HepG2 (cell line): ENCODE results near the gene PSD4. TPM values are rescaled to one million over a fixed set of nuclear protein-coding genes. Genes with fewer than 3 reads are reported as not detected.

Experiments used
- HNRNPLL ChIP-seq: fragments of 200-400 bp; formaldehyde crosslinking; IDR thresholded peaks from 2 replicates; pipeline ENCODE4 v1.6.1; 2017; ENCODE audit warnings: mild to moderate bottlenecking, low read depth, low read length; ENCODE audit not compliant: poor library complexity, severe bottlenecking
- NFYC ChIP-seq: IDR thresholded peaks from 2 replicates; pipeline ENCODE4 v1.6.1; 2016; ENCODE audit warnings: missing genetic modification reagents, missing compliant biosample characterization
- PPARG ChIP-seq: conservative IDR thresholded peaks from 2 replicates; pipeline ENCODE4 v1.6.1; 2016; ENCODE audit warnings: missing biosample characterization, missing genetic modification reagents
- PREB ChIP-seq: sonication (generic); formaldehyde crosslinking; IDR thresholded peaks from 2 replicates; pipeline ENCODE4 v1.4.0; 2020; ENCODE audit warnings: missing genetic modification reagents
- REL ChIP-seq: sonication (generic); formaldehyde crosslinking; conservative IDR thresholded peaks from 2 replicates; pipeline ENCODE4 v1.8.0; 2022; ENCODE audit warnings: mild to moderate bottlenecking, missing genetic modification reagents, moderate library complexity
- SRF ChIP-seq: IDR thresholded peaks from 2 replicates; pipeline ENCODE4 v1.6.1; 2011; ENCODE audit warnings: mild to moderate bottlenecking, low read depth, low read length, moderate library complexity
- TAF15 ChIP-seq: fragments of 200-400 bp; formaldehyde crosslinking; IDR thresholded peaks from one replicate; pipeline ENCODE4 v1.6.1; 2018; ENCODE audit warnings: mild to moderate bottlenecking, low read depth, low read length; ENCODE audit not compliant: poor library complexity, severe bottlenecking
- ZFP41 ChIP-seq: sonication (generic); formaldehyde crosslinking; IDR thresholded peaks from 2 replicates; pipeline ENCODE4 v1.4.0; 2020; ENCODE audit warnings: mild to moderate bottlenecking, missing genetic modification reagents, borderline replicate concordance
- ZFP90 ChIP-seq: sonication (generic); formaldehyde crosslinking; IDR thresholded peaks from 2 replicates; pipeline ENCODE4 v1.8.0; 2022; ENCODE audit warnings: missing genetic modification reagents, mild to moderate bottlenecking, inconsistent platforms, borderline replicate concordance
- ZNF234 ChIP-seq: sonication (generic); formaldehyde crosslinking; conservative IDR thresholded peaks from 2 replicates; pipeline ENCODE4 v1.5.1; 2020; ENCODE audit warnings: mild to moderate bottlenecking, missing genetic modification reagents
- ZNF235 ChIP-seq: sonication (generic); formaldehyde crosslinking; IDR thresholded peaks from 2 replicates; pipeline ENCODE4 v1.8.1; 2023; ENCODE audit warnings: mild to moderate bottlenecking, missing genetic modification reagents, borderline replicate concordance
- ZNF274 ChIP-seq: sonication (generic); formaldehyde crosslinking; IDR thresholded peaks from 2 replicates; pipeline ENCODE4 v1.5.1; 2020; ENCODE audit warnings: mild to moderate bottlenecking, missing genetic modification reagents
- ZNF431 ChIP-seq: sonication (generic); formaldehyde crosslinking; IDR thresholded peaks from 2 replicates; pipeline ENCODE4 v1.9.0; 2022; ENCODE audit warnings: missing genetic modification reagents, low read depth, mild to moderate bottlenecking, borderline replicate concordance
- ZNF614 ChIP-seq: IDR thresholded peaks from 2 replicates; pipeline ENCODE4 v1.6.1; 2018; ENCODE audit warnings: missing biosample characterization, missing genetic modification reagents, inconsistent platforms, borderline replicate concordance
- ZNF713 ChIP-seq: sonication (generic); formaldehyde crosslinking; IDR thresholded peaks from 2 replicates; pipeline ENCODE4 v1.4.0; 2020; ENCODE audit warnings: mild to moderate bottlenecking, missing genetic modification reagents
- polyA plus RNA-seq, 8 experiments: library from polyadenylated mRNA; depleted of rRNA in 3 of 8; stranded (reverse) in 7 of 8; unstranded in 1 of 8; fragments of >200 nt; fragmentation: Illumina TruSeq in 4 of 8; extraction: Trizol in 4 of 8; gene quantifications; 2 replicates each; pipeline versions ENCODE4 v1.2.1 to v1.2.3, GENCODE V29; 2011 to 2016; ENCODE audit warnings: low read depth in 4 of 8, missing spikeins in 1 of 8, mixed read lengths in 1 of 8; ENCODE audit not compliant: insufficient read depth in 1 of 8
- total RNA-seq, 5 experiments: library from RNA; depleted of rRNA; stranded (reverse); fragments of >200 nt; fragmentation: Illumina TruSeq; extraction: Trizol; gene quantifications; 2 replicates each; pipeline ENCODE4 v1.2.3, GENCODE V29; 2016; ENCODE audit warnings: low read depth in 1 of 5
- TF ChIP-seq, protein P1 (sequence below): sonication (generic); formaldehyde crosslinking; IDR thresholded peaks from 2 replicates; pipeline ENCODE4 v1.4.0; 2020; ENCODE audit warnings: missing genetic modification reagents
- TF ChIP-seq, protein P2 (sequence below): sonication (generic); formaldehyde crosslinking; IDR thresholded peaks from 2 replicates; pipeline ENCODE4 v1.4.0; 2020; ENCODE audit warnings: missing genetic modification reagents
- TF ChIP-seq, protein P3 (sequence below), 2 experiments: IDR thresholded peaks; 2 replicates each; pipeline ENCODE4 v1.6.1; 2011 to 2012; ENCODE audit warnings: low read length in 2 of 2, borderline replicate concordance in 1 of 2, low read depth in 1 of 2, mild to moderate bottlenecking in 1 of 2, moderate library complexity in 1 of 2

The PSD4 gene
- total and polyA plus RNA-seq, 2 of the 13 experiments (the other 11 are each of a cell fraction or from before 2014, with no cell fraction given), result 5.8 to 9.4 TPM

GRCh38 chr2:113167115-113167932, 6.4 kb upstream of the PSD4 start (continued):
- TF ChIP-seq, protein P1, sequence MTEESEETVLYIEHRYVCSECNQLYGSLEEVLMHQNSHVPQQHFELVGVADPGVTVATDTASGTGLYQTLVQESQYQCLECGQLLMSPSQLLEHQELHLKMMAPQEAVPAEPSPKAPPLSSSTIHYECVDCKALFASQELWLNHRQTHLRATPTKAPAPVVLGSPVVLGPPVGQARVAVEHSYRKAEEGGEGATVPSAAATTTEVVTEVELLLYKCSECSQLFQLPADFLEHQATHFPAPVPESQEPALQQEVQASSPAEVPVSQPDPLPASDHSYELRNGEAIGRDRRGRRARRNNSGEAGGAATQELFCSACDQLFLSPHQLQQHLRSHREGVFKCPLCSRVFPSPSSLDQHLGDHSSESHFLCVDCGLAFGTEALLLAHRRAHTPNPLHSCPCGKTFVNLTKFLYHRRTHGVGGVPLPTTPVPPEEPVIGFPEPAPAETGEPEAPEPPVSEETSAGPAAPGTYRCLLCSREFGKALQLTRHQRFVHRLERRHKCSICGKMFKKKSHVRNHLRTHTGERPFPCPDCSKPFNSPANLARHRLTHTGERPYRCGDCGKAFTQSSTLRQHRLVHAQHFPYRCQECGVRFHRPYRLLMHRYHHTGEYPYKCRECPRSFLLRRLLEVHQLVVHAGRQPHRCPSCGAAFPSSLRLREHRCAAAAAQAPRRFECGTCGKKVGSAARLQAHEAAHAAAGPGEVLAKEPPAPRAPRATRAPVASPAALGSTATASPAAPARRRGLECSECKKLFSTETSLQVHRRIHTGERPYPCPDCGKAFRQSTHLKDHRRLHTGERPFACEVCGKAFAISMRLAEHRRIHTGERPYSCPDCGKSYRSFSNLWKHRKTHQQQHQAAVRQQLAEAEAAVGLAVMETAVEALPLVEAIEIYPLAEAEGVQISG (CRISPR knock-in tag), result peak; percentile 88
- TF ChIP-seq REL (CRISPR knock-in tag) (peak; percentile 93), PREB (no peak), ZNF274 (0 out of 2 replicates have a peak, but pooled peaks have one; percentile 86), PPARG (peak; percentile 88; the same call in 1 of the 2 replicates), HNRNPLL (no peak), ZNF614 (CRISPR knock-in tag) (peak; percentile 93; the same call in 1 of the 2 replicates), ZNF713 (peak; percentile 62; the same call in 1 of the 2 replicates), ZFP90 (CRISPR knock-in tag) (peak; percentile 88), ZFP41 (peak; percentile 81; the same call in 1 of the 2 replicates), NFYC (CRISPR knock-in tag) (peak; percentile 77), ZNF235 (no peak), TAF15 (no peak), ZNF431 (peak; percentile 99), SRF (0 out of 2 replicates have a peak, but pooled peaks have one; percentile 12), ZNF234 (CRISPR knock-in tag) (no peak)
- TF ChIP-seq, protein P2, sequence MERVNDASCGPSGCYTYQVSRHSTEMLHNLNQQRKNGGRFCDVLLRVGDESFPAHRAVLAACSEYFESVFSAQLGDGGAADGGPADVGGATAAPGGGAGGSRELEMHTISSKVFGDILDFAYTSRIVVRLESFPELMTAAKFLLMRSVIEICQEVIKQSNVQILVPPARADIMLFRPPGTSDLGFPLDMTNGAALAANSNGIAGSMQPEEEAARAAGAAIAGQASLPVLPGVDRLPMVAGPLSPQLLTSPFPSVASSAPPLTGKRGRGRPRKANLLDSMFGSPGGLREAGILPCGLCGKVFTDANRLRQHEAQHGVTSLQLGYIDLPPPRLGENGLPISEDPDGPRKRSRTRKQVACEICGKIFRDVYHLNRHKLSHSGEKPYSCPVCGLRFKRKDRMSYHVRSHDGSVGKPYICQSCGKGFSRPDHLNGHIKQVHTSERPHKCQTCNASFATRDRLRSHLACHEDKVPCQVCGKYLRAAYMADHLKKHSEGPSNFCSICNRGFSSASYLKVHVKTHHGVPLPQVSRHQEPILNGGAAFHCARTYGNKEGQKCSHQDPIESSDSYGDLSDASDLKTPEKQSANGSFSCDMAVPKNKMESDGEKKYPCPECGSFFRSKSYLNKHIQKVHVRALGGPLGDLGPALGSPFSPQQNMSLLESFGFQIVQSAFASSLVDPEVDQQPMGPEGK (CRISPR knock-in tag), result peak; percentile 79
- TF ChIP-seq, protein P3, sequence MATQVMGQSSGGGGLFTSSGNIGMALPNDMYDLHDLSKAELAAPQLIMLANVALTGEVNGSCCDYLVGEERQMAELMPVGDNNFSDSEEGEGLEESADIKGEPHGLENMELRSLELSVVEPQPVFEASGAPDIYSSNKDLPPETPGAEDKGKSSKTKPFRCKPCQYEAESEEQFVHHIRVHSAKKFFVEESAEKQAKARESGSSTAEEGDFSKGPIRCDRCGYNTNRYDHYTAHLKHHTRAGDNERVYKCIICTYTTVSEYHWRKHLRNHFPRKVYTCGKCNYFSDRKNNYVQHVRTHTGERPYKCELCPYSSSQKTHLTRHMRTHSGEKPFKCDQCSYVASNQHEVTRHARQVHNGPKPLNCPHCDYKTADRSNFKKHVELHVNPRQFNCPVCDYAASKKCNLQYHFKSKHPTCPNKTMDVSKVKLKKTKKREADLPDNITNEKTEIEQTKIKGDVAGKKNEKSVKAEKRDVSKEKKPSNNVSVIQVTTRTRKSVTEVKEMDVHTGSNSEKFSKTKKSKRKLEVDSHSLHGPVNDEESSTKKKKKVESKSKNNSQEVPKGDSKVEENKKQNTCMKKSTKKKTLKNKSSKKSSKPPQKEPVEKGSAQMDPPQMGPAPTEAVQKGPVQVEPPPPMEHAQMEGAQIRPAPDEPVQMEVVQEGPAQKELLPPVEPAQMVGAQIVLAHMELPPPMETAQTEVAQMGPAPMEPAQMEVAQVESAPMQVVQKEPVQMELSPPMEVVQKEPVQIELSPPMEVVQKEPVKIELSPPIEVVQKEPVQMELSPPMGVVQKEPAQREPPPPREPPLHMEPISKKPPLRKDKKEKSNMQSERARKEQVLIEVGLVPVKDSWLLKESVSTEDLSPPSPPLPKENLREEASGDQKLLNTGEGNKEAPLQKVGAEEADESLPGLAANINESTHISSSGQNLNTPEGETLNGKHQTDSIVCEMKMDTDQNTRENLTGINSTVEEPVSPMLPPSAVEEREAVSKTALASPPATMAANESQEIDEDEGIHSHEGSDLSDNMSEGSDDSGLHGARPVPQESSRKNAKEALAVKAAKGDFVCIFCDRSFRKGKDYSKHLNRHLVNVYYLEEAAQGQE (IDR thresholded peaks at IDR 0.05; ENCODE audit: borderline replicate concordance in 1 of 2, low read depth in 1 of 2, low read length in 2 of 2), result no peak
